Breast epithelium (tissue), 3 donors: ENCODE measurements around the gene LBX2.

ENCODE experiments used
- CTCF ChIP-seq, 3 donors: fragments of 450-650 bp; IDR thresholded peaks; one replicate each; pipeline ENCODE4 v1.5.1; 2016 to 2017; ENCODE audit warnings: antibody characterized with exemption in 3 of 3, mild to moderate bottlenecking in 3 of 3, moderate library complexity in 3 of 3
- POLR2A ChIP-seq: fragments of 450-650 bp; IDR thresholded peaks from one replicate; pipeline ENCODE4 v1.6.1; 2016; ENCODE audit warnings: antibody characterized with exemption, mild to moderate bottlenecking, moderate library complexity

GRCh38 chr2:74496997-74497776, 2.2 kb downstream of the LBX2 start:
- TF ChIP-seq POLR2A (no peak), CTCF (IDR thresholded peaks at IDR 0.05) (no peak)
